Fibroblast of peridontal ligament (primary cell): ENCODE data around the gene SPAG7.

Experiments
- DNase-seq: peaks from one replicate; pipeline ENCODE4 v3.0.0-alpha.2; 2010; ENCODE audit errors: extremely low read depth

SPAG7 gene

DNA sequence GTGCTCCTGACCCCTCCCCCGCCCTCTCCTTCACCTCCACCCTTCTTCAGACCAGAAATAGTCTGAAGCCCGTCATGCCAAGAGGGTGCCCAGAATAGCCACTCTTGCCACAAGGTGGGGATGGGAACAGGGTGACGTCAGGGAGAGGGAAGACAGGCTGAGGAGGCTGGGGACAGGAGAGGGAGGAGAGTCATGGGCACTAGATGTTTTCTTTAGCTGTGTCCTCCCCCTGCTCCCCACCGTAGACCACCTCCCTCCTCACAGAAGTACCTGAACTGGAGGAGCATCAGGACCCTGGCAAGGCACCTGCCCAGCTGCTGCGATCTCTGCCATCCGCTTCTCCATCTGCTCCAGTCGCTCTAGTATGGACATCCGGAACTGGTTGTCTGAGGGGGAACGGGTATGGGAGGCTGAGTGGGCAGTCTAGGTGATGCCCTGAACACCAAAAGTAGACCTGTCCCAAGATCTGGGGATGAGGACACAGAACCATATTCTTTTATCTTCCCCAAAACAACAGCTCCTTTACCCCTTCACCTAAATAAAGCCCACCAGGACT lies 6.6 kb upstream of the SPAG7 start:
- DNase-seq = no peak

- no peak for DNase-seq
Measured at GRCh38 chr17:4973256-4974114, 5.9 kb upstream of the SPAG7 start.

GRCh38 chr17:4972752-4973151 lies 5.1 kb upstream of the SPAG7 start:
- DNase-seq = no peak

DNA sequence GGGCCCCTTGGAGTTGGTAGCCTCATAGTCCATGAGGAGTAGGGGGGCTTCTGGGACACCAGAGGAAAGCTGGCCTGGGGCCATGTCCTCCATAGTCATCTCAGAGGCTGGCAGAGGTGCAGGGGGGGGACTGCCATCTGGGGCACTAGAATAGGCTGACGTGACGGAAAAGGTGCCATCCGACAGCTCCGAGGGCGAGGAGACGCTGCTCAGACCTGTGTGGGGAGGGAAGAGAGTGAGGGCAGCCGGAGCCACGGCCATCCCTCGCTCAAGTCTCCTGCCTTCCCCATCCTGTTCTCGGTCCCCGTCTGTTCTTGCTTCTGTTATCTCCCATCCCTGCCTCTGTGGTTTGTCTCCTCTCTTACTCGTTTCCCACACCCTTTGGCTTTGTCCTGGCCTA lies 4.7 kb upstream of the SPAG7 start:
- DNase-seq = no peak

DNA sequence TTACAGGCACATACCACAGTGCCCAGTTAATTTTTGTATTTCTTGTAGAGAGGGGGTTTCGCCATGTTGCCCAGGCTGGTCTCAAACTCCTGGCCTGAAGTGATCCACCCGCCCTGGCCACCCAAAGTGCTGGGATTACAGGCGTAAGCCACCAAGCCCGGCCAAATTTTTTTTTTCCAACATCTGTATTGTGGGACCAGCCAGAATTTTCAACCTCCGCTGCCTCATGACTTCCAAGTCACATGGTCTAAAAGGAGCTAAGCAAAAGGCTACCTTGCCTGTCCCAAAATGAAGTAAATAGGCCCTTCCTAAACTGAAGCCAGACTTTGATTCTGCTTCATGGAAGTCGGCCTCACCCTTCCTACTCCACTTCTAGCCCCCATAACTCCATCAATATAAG lies 4.2 kb upstream of the SPAG7 start:
- DNase-seq = no peak

DNA sequence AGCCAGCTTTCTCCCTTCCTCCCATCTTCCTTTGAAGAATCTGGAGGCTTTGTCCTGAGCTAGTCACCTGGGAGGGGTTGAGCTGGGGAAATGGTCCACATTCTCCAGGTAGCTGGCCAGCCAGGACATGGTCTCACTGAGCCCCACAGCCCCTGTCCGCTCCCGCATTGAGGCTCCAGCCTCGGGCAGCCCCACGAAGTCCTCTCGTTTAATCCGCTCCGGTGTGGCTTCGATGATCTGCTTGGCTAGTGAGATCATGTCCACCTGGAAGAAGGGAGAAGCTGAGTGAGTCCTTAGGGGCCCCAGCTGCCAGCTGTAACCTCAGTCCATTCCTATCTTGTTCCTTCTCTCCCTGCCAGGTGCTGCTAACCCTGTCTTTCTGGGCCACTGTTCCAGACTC lies 2.7 kb upstream of the SPAG7 start:
- no peak for DNase-seq

DNA sequence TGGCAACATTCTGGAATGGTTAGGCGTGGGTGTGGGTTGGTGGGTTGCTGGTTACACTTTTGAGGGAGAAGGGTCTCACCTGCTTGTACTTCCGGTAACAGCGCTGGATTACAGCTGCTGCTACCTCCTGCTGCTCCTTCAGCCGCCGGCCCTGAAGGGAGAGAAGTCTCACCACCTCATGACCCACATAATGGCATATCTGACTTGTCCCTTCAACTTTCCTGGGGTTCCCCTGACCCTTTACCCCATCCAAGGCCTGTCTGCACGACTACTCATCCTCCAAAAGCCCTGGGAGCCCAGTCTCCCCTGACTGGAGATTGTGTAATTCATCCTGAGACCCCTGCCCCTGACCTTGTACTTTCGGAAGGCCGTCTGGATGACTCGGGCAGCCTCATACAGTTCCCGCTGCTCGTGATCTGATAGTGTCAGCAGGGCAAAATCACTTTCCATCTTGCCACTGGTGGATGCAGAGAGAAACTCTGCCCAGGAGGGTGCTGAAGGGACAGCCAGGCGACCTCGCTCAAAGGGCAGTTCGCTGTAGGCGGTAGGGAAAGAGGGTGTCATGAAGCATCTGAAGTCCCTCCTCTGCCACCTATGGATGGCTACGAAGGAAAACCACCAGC lies 2.0 kb upstream of the SPAG7 start:
- peak; percentile 26 for DNase-seq

DNA sequence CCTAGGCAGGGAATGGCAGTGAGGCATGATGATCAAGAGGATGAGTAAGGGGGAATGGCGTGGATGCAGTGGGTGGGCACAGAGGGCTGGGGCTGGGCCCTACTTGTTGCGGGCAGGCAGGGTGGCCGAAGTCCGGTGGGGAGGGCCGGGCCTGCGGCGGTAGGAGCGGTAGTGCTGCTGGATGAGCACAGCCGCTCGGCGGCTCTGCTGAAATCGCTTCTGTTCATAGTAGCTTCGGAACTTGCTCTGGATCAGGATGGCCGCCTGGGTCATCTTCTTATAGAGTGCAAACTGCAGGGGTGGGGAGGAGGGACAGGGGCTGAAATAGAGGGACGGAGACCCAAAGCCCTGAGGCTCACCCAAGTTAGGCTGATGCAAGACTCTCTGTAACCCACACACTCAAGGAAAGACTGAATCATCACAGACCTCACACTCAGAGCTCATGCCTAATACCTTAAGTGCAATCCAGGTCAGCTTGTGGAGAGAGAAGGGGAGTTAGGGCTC lies 1.5 kb upstream of the SPAG7 start:
- DNase-seq = peak; percentile 96

- DNase-seq = peak; percentile 30
Measured at GRCh38 chr17:4968486-4969046, 949 bp upstream of the SPAG7 start.

DNA sequence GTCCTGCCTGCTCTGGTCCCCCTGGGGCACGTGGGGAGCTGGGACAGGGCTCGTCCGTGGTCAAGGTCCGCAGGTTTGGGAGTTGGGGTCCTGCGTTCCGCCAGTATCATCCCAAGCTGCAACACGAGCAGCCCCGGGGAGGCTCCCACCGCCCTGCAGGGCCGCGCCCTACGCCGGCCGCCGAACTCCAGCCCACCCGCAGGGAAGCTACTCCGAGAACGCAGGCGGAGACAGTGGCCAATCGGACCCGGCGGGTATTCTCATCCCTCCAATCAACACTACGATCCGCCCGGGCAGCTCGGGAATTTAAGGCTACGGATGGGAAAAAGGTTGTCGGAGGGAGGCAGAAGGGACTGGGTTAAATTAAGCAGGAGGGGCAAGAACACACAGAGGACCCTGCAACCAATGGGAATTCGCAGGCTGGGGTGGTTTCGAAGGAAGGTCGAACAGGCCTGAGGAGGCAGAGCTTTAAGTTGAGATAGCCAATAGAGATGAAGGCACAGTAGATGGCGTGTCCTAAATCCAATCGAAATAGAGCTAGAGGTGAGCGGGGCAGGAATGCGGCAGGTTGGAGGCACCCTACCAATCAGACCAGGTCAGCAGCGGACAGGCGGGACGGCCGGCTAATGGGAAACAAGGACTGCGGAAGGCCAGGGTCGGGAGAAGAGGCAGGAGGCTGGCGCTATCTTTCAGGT lies 626 bp downstream of the SPAG7 start:
- DNase-seq = peak; percentile 100

GRCh38 chr17:4965311-4965986 lies 2.2 kb downstream of the SPAG7 start:
- DNase-seq = no peak

DNA sequence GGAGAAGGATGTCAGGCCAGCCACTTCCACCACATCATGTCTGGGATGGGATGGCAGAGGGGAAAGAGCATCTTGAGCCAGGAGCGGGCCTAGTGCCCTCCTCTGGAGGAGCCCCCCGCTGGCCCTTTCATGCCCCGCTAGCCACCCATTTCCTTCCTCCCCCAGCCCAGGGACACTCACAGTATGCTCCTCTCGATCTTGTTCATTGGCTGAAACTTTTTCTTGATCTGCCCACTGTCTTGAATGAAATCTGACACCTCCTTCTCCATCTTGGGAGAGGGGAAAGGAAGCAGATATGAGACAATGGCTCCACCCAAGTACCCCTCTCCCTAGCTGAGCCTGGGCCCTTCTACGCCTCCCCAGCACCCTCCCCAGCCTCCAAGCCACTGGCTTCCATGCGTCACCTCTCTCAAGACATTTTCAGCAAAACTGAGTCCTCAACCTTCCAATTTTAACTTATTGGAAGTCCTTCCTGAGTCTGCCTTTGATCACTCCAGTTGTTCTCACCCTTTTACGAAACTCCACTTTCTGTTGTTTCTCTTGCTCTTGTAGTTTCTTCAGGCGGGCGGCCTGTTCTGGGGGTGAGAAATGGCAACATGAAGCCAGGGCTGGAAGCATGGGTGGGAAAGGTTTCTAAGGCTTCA lies 7.2 kb downstream of the SPAG7 start:
- DNase-seq = no peak

- no peak for DNase-seq
Measured at GRCh38 chr17:4959261-4959965, 8.2 kb downstream of the SPAG7 start.

DNA sequence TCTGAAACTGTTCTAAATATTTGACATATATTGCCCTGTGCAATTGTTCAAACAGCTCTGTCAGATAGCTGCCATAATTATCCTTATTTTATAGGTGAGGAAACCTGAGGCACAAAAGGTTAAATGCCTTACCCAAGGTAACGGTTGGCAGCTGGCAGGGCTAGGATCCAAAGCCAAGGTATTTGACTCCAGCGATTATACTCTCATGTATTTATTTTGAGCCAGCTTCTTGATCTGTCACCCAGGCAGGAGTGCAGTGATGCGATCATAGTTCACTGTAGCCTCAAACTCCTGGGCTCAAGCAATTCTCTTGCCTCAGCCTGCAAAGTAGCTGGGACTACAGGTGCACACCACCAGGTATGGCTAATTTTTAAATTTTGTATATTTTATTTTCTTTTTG lies 9.5 kb downstream of the SPAG7 start:
- no peak for DNase-seq

GRCh38 chr17:4956493-4957061 lies 11.0 kb downstream of the SPAG7 start:
- DNase-seq = no peak

GRCh38 chr17:4955091-4955490 lies 12.5 kb downstream of the SPAG7 start:
- no peak for DNase-seq

GRCh38 chr17:4953451-4953961 lies 14.1 kb downstream of the SPAG7 start:
- peak; percentile 38 for DNase-seq

- DNase-seq = no peak
Measured at GRCh38 chr17:4951486-4951885, 16.1 kb downstream of the SPAG7 start.

DNA sequence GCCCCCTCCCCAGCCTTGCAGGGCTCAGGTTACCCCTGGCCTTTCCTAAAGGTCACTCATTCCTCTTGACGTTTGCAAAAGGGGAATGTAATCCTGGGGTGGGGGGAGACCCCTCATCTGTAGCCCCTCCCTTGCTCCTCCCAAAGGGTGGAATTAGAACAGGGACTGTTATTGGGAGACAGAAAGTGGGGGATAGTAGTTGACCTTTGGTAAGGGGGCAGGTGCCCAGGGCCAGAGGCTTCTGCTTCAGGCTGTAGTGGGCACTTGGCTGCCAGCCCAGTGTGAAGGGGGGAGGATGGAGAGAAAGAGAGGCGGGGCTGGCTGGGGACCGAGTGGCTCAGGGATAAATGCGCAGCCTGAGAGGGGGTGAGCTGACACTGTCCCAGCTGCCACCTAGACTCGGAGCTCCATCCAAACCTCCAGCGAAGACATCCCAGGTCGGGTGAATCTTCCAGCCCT lies 16.8 kb downstream of the SPAG7 start, which contains the start of gene ENO3:
ENO3 (plus strand) TSS at position 374 of the 459 bp plus-strand sequence. CDS start 711 bp downstream, outside the sequence.
- DNase-seq = no peak
